Right renal cortex interstitium (tissue), 3 donors: ENCODE results near the gene CERT1. TPM values are rescaled to one million over a fixed set of nuclear protein-coding genes. Genes with fewer than 3 reads are reported as not detected.
"Not testable (repeated sequence)": the region's sequence is repeated elsewhere in the genome, so short reads cannot be mapped to it uniquely, and the experiment has no call there.

ENCODE experiments used
- DNase-seq, 3 donors: peaks; one replicate each; pipeline ENCODE4 v3.0.0-alpha.2; 2013; ENCODE audit warnings: low read depth in 3 of 3, low spot score in 2 of 3
- polyA plus RNA-seq, 3 donors: library from polyadenylated mRNA; unstranded; fragments of 120-200 nt; gene quantifications; one replicate each; pipeline ENCODE4 v1.2.1, GENCODE V29; 2013; ENCODE audit not compliant: insufficient read length in 3 of 3

CERT1 gene
- polyA plus RNA-seq, 3 donors: 62.3 to 65.1 (median 63.5) TPM

GRCh38 chr5:75524071-75524470 lies 12.6 kb upstream of the CERT1 start:
- DNase-seq: no peak

DNA sequence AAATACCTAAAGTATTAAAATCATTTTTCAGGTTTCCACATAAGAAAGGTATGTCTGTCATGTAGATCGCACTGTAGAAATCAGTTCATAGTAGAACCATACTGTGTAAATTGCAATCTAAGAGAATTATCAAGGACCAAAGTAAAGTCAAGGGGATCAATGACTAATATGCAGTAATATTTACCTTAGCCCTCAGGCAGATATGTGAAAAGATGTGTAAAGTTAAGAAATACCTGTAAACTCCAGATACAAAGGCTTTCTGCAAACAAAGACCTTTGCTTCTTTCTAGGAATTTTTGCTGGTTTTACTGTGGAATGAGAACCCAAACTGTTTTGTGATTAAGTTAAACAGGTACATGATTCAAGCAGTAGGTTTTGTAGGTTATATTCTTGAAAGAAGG lies 11.8 kb upstream of the CERT1 start:
- DNase-seq: no peak

DNA sequence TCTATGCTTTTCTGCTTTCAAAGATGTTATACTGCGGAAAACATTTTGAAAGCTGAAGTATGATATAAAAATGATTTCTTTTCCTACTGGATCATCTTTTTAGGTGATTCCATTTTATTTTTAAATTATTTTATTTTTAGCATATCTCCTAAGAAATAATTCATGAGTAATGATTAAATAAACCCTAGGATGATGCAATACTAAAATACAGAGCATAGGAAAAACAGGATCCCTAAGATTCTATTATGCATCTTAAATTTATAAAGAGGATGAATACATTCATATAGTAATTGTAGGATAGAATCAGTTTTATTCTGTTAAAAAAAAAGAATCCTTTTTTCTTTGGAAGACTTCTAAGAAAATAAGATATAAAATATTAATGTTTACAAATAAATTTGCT lies 11.1 kb upstream of the CERT1 start:
- DNase-seq: no peak

- no peak for DNase-seq
Observed at GRCh38 chr5:75522025-75522424, 10.6 kb upstream of the CERT1 start.

GRCh38 chr5:75521195-75521594 lies 9.8 kb upstream of the CERT1 start:
- no peak for DNase-seq

DNA sequence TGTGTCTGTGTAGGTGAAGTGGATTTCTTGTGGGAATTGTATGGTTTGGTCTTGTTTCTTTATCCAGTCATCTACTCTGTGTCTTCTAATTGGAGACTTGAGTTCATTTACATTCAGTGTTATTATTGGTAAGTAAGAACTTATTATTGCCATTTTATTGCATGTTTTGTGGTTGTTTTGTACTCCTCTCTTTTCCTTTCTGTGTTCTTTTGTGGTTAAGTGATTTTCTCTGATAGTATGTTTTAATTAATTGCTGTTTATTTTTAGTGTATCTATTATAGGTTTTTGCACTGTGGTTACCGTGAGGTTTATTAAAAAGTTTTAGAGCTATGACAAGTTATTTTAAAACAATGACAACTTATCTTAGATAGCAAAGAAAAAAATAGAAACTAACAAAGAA lies 8.3 kb upstream of the CERT1 start:
- no peak for DNase-seq

DNA sequence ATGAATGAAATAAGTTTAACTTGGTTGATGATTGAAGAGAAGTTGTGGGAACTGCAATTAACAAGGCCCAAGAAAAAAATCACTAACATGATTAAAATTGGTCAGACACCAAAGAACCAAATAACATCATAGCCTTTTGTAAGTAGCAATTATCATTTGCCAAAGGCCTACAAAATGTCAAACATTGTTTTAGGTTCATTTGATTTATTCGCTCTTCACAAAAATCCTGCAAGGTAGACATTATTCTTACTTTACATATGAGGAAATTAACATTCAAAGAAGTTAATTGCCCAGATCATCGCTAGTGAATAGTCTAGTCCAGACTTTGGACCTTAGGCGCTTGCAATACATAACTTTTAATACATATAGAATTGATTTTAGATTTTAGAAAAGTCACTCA lies 2.9 kb upstream of the CERT1 start:
- DNase-seq: no peak

GRCh38 chr5:75513841-75514240 lies 2.4 kb upstream of the CERT1 start:
- no peak for DNase-seq

GRCh38 chr5:75512383-75513074 lies 1.1 kb upstream of the CERT1 start:
- DNase-seq: no peak

DNA sequence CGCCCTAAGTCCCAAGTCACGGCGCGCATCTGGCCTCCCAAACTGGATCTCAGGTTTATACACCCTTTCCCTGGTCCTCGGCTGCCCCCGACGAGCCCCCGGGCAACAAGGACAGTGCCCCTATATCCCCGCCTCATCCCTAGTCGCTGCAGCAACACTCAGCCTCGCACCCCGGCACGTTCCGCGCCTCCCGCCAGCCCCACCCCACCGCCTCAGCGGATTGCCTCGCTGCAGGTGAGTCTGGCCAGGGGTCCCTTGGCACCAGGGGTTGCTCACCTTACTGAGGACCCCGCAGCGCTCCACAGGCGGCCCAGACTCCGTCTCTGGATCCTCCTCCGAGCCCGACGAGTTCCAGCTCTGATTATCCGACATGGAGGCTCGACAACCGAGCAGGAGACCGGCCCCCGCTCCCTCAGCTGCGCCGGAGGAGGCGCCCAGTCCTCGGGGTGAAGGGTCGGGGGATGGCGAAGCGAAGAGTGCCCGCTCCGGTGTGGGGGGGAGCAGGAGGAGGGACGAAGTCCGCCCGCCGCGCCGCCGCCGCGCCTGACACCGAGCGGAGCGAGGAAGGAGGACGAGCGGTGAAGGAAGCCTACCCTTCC lies 494 bp downstream of the CERT1 start:
- DNase-seq: peak in 2 of 3 donors; percentile 23 to 26

DNA sequence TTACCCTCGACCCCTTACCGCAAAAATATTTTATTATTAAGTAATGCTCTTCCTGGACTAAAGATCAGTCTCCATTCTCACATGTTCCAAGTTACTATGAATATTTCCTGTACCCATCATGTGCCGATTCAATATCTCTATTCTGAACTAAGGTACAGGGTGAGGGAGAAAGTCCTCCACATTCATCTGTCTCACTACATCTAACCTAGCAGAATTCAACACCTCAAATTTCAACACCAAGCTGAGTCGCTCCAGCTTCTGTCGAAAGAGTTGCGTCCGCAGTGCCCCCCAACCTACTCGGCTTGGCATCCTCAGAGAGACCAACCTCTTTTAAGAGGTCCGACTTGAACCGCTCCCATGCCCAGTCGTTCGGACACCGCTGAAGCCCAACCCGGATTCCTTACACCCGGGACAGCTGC lies 1.0 kb downstream of the CERT1 start:
- peak in 2 of 3 donors; percentile 5 to 35 for DNase-seq

- peak in 1 of 3 donors; percentile 17 for DNase-seq
Observed at GRCh38 chr5:75509956-75510355, 1.5 kb downstream of the CERT1 start.

- no peak for DNase-seq
Observed at GRCh38 chr5:75509546-75509945, 1.9 kb downstream of the CERT1 start.

DNA sequence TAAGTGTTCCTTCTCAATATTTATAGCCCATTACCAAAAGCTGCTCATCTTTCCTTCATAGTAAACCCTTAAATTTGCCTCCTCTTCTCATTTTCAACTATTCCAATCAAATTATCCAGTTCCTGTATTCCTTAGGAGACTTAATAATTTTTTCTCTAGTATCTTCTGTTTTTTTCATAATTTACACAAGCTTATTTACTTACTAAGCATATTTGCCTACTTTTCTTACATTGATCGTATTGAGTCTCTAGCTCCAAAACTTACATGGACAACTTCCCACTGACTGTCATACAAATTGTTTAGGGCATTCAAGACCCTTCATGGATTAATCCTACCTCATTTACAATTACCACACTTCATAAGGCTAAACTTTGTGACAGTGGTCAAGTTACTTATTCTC lies 3.6 kb downstream of the CERT1 start:
- DNase-seq: no peak

DNA sequence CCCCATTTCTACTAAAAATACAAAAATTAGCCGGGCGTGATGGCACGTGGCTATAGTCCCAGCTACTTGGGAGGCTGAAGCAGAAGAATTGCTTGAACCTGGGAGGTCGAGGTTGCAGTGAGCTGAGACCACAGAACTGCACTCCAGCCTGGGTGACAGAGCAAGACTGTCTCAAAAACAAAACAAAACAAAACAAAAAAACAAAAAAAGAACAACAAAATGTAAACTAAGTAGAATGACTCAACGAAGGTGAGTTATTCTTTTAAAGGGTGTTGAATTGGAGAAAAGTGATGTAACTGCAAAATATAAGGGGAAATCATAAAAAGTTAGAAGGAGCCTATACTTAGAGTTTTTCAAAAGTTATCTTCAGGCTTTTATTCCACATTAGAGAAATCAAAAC lies 6.3 kb downstream of the CERT1 start:
- not testable (repeated sequence) for DNase-seq

- DNase-seq: not testable (repeated sequence)
Observed at GRCh38 chr5:75498875-75499274, 12.6 kb downstream of the CERT1 start.

DNA sequence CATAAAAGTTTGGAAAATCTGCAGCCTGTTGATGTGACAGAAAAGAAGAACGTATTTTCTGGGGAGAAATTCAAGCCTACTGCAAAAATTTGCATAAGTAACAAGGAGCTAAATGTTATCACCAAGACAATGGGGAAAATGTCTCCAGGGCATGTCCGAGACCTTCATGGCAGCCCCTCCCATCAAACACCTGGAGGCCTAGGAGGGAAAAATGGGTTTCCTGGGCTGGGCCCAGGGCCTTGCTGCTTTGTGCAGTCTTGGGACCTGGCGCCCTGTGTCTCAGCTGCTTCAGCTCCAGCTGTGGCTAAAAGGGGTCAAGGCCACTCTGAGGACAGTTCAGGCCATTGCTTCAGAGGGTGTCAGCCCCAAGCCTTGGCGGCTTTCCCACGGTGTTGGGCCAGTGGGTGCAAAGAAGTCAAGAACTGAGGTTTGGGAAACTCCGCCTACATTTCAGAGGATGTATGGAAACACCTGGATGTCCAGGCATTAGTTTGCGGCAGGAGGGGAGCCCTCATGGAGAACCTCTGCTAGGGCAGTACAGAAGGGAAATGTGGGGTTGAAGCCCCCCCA lies 13.1 kb downstream of the CERT1 start:
- DNase-seq: no peak

GRCh38 chr5:75496026-75496425 lies 15.4 kb downstream of the CERT1 start:
- no peak for DNase-seq

GRCh38 chr5:75491621-75492020 lies 19.8 kb downstream of the CERT1 start:
- no peak for DNase-seq

GRCh38 chr5:75489847-75490246 lies 21.6 kb downstream of the CERT1 start:
- DNase-seq: not testable (repeated sequence)

DNA sequence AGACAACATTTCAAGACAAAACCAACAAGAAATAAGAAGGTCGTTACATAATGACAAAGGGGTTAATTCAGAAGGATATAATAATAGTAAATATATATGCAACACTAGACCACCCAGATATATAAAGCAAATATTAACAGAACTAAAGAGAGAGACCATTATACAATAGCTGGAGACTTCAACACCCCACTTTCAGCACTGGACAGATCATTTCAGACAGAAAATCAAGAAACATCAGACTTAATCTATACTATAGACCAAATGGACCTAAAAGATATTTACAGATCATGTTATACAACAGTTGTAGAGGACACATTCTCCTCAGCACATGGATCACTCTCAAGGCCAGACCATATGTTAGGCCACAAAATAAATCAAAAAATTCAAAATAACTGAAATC lies 26.8 kb downstream of the CERT1 start:
- no peak for DNase-seq

DNA sequence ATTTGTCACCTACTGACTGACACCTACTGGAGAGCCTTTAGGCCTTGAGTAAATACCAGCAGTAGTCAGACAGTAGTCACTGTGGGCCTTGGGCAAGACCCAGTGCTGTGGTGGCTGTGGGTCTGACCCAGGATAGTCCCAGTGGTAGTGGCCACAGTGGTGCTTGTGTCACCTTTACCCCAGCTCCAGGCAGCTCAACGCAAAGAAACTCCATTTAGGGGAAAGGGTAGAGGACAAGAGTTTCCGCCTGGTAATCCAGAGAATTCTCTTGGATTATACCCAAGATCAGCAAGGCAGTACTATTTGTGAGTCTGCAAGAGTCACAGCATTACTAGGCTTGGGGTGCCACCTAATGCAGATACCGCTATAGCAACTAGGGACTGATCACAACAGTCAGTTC lies 28.9 kb downstream of the CERT1 start:
- no peak for DNase-seq
